ENCODE measurements around the gene CEP290.
A peak's percentile ranks its signal among the peaks of the same experiment; 100 is the strongest.
"Not testable (repeated sequence)": the region's sequence is repeated elsewhere in the genome, so short reads cannot be mapped to it uniquely, and the experiment has no call there.

The CEP290 gene

DNA sequence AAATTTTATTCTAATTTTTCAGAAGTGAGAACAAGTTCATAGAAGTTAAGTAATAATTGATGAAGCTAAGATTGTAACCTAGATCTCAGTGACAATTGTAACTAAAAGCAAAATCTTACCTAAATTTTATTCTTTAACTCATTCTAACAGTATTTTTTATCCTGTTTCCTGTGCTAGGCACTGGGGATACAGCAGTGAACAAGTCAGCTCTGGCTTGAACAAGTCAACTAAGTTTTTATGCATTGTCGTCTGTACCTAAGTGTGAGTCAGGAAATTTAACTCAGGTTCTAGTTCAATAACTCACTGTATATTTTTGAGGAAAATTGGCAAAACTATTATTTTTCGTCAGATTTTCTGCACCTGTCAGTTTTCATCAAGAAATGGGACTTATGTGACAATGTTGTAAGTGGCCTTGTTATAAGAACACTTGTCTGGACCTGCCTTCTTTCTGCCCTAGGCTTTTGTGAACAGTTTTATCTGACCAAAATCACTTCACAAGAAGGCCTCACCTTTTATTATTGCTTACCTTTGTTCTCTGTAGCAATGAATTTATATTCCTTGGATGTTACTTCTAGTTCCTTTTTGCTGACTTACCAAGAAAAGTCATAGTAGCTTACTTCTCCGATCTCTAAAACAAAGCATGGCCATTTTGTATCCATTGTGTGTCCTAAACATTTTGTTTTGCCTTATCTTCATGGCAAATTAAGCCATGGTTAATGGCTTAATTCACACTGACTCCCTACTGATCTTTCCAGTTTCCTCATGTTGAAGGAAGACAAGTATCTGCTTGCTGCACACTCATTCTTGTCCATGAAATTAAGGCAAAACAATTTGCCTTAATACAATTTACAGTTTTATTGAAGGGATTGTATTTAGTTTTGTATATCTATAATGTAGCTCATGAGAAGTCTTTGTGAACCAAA, 2.9 kb upstream of the CEP290 start:
- TF ChIP-seq, protein P1, sequence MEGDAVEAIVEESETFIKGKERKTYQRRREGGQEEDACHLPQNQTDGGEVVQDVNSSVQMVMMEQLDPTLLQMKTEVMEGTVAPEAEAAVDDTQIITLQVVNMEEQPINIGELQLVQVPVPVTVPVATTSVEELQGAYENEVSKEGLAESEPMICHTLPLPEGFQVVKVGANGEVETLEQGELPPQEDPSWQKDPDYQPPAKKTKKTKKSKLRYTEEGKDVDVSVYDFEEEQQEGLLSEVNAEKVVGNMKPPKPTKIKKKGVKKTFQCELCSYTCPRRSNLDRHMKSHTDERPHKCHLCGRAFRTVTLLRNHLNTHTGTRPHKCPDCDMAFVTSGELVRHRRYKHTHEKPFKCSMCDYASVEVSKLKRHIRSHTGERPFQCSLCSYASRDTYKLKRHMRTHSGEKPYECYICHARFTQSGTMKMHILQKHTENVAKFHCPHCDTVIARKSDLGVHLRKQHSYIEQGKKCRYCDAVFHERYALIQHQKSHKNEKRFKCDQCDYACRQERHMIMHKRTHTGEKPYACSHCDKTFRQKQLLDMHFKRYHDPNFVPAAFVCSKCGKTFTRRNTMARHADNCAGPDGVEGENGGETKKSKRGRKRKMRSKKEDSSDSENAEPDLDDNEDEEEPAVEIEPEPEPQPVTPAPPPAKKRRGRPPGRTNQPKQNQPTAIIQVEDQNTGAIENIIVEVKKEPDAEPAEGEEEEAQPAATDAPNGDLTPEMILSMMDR (IDR thresholded peaks at IDR 0.05), result no peak
- Histone ChIP-seq H3K9me3 (ENCODE audit: control insufficient read depth, low read length) (no peaks in the 10 kb centered on the region), H3K79me2 (peaks cover 9% of the 10 kb centered on the region), H3K36me3 (ENCODE audit: control insufficient read depth, insufficient read depth, low read length) (no peaks in the 10 kb centered on the region), H3K4me3 (ENCODE audit: low read depth, low read length) (no peak overlapping the region), H2AFZ (no peak overlapping the region), H3K27me3 (ENCODE audit: control insufficient read depth, insufficient read depth, low read length) (no peaks in the 10 kb centered on the region), H3K4me1 (no peaks in the 10 kb centered on the region), H3K4me2 (ENCODE audit: low read length) (no peak overlapping the region), H3K27ac (no peak overlapping the region), H3K9ac (no peak overlapping the region)

DNA sequence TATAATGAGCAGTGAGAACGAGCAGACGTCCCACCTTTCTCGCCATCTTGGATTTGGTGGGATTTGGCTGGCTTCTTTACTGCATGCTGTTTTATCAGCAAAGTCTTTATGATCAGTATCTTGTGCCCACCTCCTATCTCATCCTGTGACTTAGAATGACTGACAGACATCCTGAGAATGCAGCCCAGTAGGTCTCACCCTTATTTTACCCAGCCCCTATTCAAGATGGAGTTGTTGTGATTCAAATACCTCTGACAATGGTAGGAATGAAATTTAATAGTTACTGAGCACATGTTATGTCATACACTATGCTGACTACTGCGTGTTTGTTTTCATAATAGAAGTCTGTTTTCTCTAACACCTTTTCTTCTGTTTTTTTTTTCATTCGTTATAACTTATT, 2.1 kb upstream of the CEP290 start:
- TF ChIP-seq, protein P1 (IDR thresholded peaks at IDR 0.05), result no peak

DNA sequence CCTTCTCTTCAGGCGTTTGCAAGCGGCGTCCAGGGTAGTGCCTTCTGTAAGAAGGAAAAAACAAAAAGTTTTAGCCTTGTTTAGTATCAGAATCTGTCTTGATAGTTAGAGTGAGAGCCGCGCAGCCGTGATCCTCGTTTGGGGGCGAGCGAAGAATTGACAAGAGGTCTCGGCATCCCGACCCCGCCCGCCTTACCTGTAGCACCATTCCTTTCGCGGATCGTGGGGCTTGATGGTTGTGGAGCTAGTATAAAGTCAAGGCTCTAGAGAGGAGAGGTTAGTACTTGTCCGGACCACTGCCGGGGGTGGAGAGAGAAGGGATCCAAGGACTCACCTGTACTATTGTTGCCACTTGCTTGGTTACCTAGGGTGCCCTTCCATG, 713 bp upstream of the CEP290 start:
- Histone ChIP-seq H3K4me2 (ENCODE audit: low read length) (peak overlapping the region; percentile 82), H3K9me3 (ENCODE audit: control insufficient read depth, low read length) (no peaks in the 10 kb centered on the region), H3K27ac (peak overlapping the region; percentile 54), H2AFZ (peak overlapping the region; percentile 83), H3K27me3 (ENCODE audit: control insufficient read depth, insufficient read depth, low read length) (no peaks in the 10 kb centered on the region), H3K9ac (no peak overlapping the region), H3K36me3 (ENCODE audit: control insufficient read depth, insufficient read depth, low read length) (no peaks in the 10 kb centered on the region), H3K79me2 (peaks cover 9% of the 10 kb centered on the region), H3K4me1 (no peaks in the 10 kb centered on the region), H3K4me3 (ENCODE audit: low read depth, low read length) (peak overlapping the region; percentile 93)
- TF ChIP-seq, protein P1 (IDR thresholded peaks at IDR 0.05), result no peak

More for the DNA sequence above, 2.1 kb upstream of the CEP290 start:
- Histone ChIP-seq H3K4me1 (no peaks in the 10 kb centered on the region), H3K36me3 (ENCODE audit: control insufficient read depth, insufficient read depth, low read length) (no peaks in the 10 kb centered on the region), H3K4me2 (ENCODE audit: low read length) (no peak overlapping the region), H3K27me3 (ENCODE audit: control insufficient read depth, insufficient read depth, low read length) (no peaks in the 10 kb centered on the region), H3K9ac (no peak overlapping the region), H3K9me3 (ENCODE audit: control insufficient read depth, low read length) (no peaks in the 10 kb centered on the region), H3K27ac (no peak overlapping the region), H2AFZ (no peak overlapping the region), H3K79me2 (peaks cover 9% of the 10 kb centered on the region), H3K4me3 (ENCODE audit: low read depth, low read length) (no peak overlapping the region)

DNA sequence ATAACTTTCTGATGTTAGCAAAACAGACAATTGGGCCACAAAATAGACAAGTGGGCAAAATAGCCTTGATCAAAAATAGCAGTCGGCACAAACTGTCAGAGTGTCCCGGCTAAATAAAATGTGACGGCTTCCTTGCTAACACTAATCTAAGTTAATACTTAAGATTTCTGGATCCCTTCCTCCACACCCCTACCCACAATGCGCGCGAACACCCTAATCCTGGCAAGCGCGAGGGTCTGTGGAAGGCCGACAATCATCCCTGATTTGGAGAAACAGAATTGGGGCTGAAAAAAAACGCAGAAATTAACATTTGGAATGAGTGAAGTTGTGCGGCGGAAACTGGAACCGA, 489 bp downstream of the CEP290 start:
- no peak overlapping the region for H3K9ac ChIP-seq
- H3K9me3 ChIP-seq (ENCODE audit: control insufficient read depth, low read length), result no peaks in the 10 kb centered on the region
- H3K27me3 ChIP-seq (ENCODE audit: control insufficient read depth, insufficient read depth, low read length), result no peaks in the 10 kb centered on the region
- peak overlapping the region; percentile 91 for H3K4me2 ChIP-seq (ENCODE audit: low read length)
- no peaks in the 10 kb centered on the region for H3K36me3 ChIP-seq (ENCODE audit: control insufficient read depth, insufficient read depth, low read length)
- peak overlapping the region; percentile 83 for H2AFZ ChIP-seq
- H3K79me2 ChIP-seq, result peaks cover 9% of the 10 kb centered on the region
- peak overlapping the region; percentile 93 for H3K4me3 ChIP-seq (ENCODE audit: low read depth, low read length)
- H3K4me1 ChIP-seq, result no peaks in the 10 kb centered on the region
- TF ChIP-seq, protein P1 (IDR thresholded peaks at IDR 0.05), result no peak
- H3K27ac ChIP-seq, result peak overlapping the region; percentile 61

DNA sequence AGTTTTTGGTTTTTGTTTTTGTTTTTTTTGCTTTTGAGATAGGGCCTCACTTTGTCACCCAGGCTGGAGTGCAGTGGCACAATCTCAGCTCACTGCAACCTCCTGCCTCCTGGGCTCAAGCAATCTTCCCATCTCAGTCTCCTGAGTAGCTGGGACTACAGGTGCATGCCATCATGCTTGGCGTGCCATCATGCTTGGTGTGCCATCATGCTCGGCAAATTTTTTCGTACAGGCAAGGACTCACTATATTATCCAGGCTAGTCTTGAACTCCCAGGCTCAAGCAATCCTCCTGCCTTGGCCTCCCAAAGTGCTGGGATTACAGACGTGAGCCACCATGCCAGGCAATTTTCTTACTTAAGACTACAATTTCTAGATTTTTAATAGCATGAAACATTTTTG, 2.2 kb downstream of the CEP290 start:
- H2AFZ ChIP-seq; H3K27me3 ChIP-seq (ENCODE audit: control insufficient read depth, insufficient read depth, low read length); H3K27ac ChIP-seq; H3K9me3 ChIP-seq (ENCODE audit: control insufficient read depth, low read length); H3K4me1 ChIP-seq; H3K4me3 ChIP-seq (ENCODE audit: low read depth, low read length); H3K36me3 ChIP-seq (ENCODE audit: control insufficient read depth, insufficient read depth, low read length); H3K9ac ChIP-seq; H3K4me2 ChIP-seq (ENCODE audit: low read length); H3K79me2 ChIP-seq: not testable (repeated sequence)

DNA sequence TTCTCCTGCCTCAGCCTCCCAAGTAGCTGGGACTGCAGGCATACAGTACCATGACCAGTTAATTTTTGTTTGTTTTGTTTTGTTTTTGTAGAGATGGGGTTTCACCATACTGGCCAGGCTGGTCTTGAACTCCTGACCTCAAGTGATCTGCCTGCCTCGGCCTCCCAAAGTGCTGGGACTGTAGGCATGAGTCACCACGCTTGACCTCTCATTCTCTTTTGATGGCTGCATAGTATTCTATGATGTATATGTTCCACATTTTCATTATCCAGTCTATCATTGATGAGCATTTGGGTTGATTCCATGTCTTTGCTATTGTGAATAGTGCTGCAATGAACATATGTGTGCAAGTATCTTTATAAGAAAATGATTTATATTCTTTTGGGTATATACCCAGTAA, 8.7 kb downstream of the CEP290 start:
- H3K79me2 ChIP-seq; H3K9ac ChIP-seq; H3K36me3 ChIP-seq (ENCODE audit: control insufficient read depth, insufficient read depth, low read length); H3K9me3 ChIP-seq (ENCODE audit: control insufficient read depth, low read length); H3K4me3 ChIP-seq (ENCODE audit: low read depth, low read length); H3K27ac ChIP-seq; H3K4me2 ChIP-seq (ENCODE audit: low read length); H3K27me3 ChIP-seq (ENCODE audit: control insufficient read depth, insufficient read depth, low read length); H3K4me1 ChIP-seq; H2AFZ ChIP-seq: not testable (repeated sequence)

All from parathyroid adenoma (tissue), 2 donors.